SK-N-SH (cell line): ENCODE measurements around the gene CCDC154. TPM values are rescaled to one million over a fixed set of nuclear protein-coding genes. Genes with fewer than 3 reads are reported as not detected.

Experiments used
- CTCF ChIA-PET: fragments of 300-600, 350-600 bp; formaldehyde crosslinking; extraction: SDS; loops from one replicate; lab custom pipeline; 2021; lab: Yijun Ruan, JAX
- POLR2A ChIA-PET: fragments of 350-600 bp; sonication (Branson Sonifier 250); formaldehyde crosslinking; extraction: SDS; loops from one replicate; lab custom pipeline; 2020; ENCODE audit warnings: antibody characterized with exemption, inconsistent platforms; lab: Yijun Ruan, JAX
- DNase-seq: peaks from one replicate; pipeline ENCODE4 v3.0.0; 2012
- H2AFZ ChIP-seq: fragments of 200-600 bp; sonication (generic); 2 replicates; pipeline ENCODE4 v1.8.1; 2016; ENCODE audit warnings: antibody characterized with exemption, mild to moderate bottlenecking, low read depth
- H3F3A ChIP-seq: fragments of 200-600 bp; sonication (generic); replicated peaks from 2 replicates; pipeline ENCODE3; 2016; ENCODE audit warnings: antibody characterized with exemption, mild to moderate bottlenecking; ENCODE audit not compliant: insufficient read depth
- H3K27ac ChIP-seq, 2 experiments: fragments of 200-500 bp in 1 of 2; fragments of 200-600 bp in 1 of 2; sonication (Bioruptor generic) in 1 of 2; sonication (generic), shearing (Covaris generic) in 1 of 2; 2 replicates each; pipeline versions ENCODE4 v1.5.1 to v1.6.1; 2014 to 2016; ENCODE audit warnings: low read depth in 2 of 2, inconsistent platforms in 1 of 2, low read length in 1 of 2, mild to moderate bottlenecking in 1 of 2, mixed read lengths in 1 of 2
- H3K27me3 ChIP-seq: fragments of 200-600 bp; sonication (generic), shearing (Covaris generic); 2 replicates; pipeline ENCODE4 v1.6.1; 2016; ENCODE audit warnings: mixed run types; ENCODE audit not compliant: insufficient read depth
- H3K36me3 ChIP-seq, 2 experiments: fragments of 200-500 bp in 1 of 2; fragments of 200-600 bp in 1 of 2; sonication (Bioruptor generic) in 1 of 2; sonication (generic) in 1 of 2; replicated peaks in 1 of 2; 2 replicates each; pipeline versions ENCODE3 to v1.5.1; 2014 to 2016; ENCODE audit warnings: low read length in 1 of 2, mild to moderate bottlenecking in 1 of 2; ENCODE audit not compliant: insufficient read depth in 2 of 2, control insufficient read depth in 1 of 2
- H3K4me1 ChIP-seq, 2 experiments: fragments of 200-500 bp in 1 of 2; fragments of 200-600 bp in 1 of 2; sonication (Bioruptor generic) in 1 of 2; sonication (generic), shearing (Covaris generic) in 1 of 2; 2 replicates each; pipeline versions ENCODE4 v1.5.1 to v1.6.1; 2014 to 2016; ENCODE audit warnings: low read depth in 1 of 2, low read length in 1 of 2, mixed run types in 1 of 2; ENCODE audit not compliant: insufficient read depth in 2 of 2, control insufficient read depth in 1 of 2
- H3K4me2 ChIP-seq: fragments of 200-600 bp; sonication (generic), shearing (Covaris generic); 2 replicates; pipeline ENCODE4 v1.6.1; 2017; ENCODE audit warnings: mixed run types
- H3K4me3 ChIP-seq, 2 experiments: fragments of 200-500 bp in 1 of 2; fragments of 200-600 bp in 1 of 2; sonication (Bioruptor generic) in 1 of 2; sonication (generic), shearing (Covaris generic) in 1 of 2; 2 replicates each; pipeline versions ENCODE4 v1.5.1 to v1.8.1; 2014 to 2016; ENCODE audit warnings: low read depth in 2 of 2, inconsistent platforms in 1 of 2, low read length in 1 of 2, mild to moderate bottlenecking in 1 of 2, mixed read lengths in 1 of 2, moderate library complexity in 1 of 2
- H3K79me2 ChIP-seq: fragments of 200-600 bp; sonication (generic); 2 replicates; pipeline ENCODE4 v1.8.1; 2017; ENCODE audit warnings: mild to moderate bottlenecking; ENCODE audit not compliant: insufficient read depth
- H3K9ac ChIP-seq: fragments of 200-600 bp; sonication (generic); 2 replicates; pipeline ENCODE4 v1.6.1; 2017; ENCODE audit warnings: mixed run types
- H3K9me2 ChIP-seq: fragments of 200-600 bp; sonication (generic); 2 replicates; pipeline ENCODE4 v1.6.1; 2017; ENCODE audit warnings: mixed run types
- H3K9me3 ChIP-seq: fragments of 200-600 bp; sonication (generic); 2 replicates; pipeline ENCODE4 v1.6.1; 2017; ENCODE audit warnings: mixed run types, mild to moderate bottlenecking, moderate library complexity
- H4K20me1 ChIP-seq: fragments of 200-600 bp; sonication (generic); 2 replicates; pipeline ENCODE4 v1.6.1; 2017; ENCODE audit warnings: mild to moderate bottlenecking, mixed run types; ENCODE audit not compliant: insufficient read depth
- ELF1 ChIP-seq: IDR thresholded peaks from 2 replicates; pipeline ENCODE4 v1.4.0; 2012
- EP300 ChIP-seq, 2 experiments: IDR thresholded peaks; 2 replicates each; pipeline versions ENCODE4 v1.4.0 to v1.6.1; 2012; ENCODE audit warnings: borderline replicate concordance in 1 of 2, low read depth in 1 of 2, low read length in 1 of 2
- FOXM1 ChIP-seq: IDR thresholded peaks from 2 replicates; pipeline ENCODE4 v1.4.0; 2012; ENCODE audit warnings: low read depth, mild to moderate bottlenecking
- GATA2 ChIP-seq: sonication (generic); formaldehyde crosslinking; IDR thresholded peaks from 2 replicates; pipeline ENCODE4 v1.5.0; 2020; ENCODE audit warnings: mild to moderate bottlenecking, missing genetic modification reagents
- MEF2A ChIP-seq: IDR thresholded peaks from 2 replicates; pipeline ENCODE4 v1.4.0; 2012; ENCODE audit warnings: low read depth, borderline replicate concordance
- POLR2AphosphoS5 ChIP-seq: IDR thresholded peaks from 2 replicates; pipeline ENCODE4 v1.6.1; 2012; ENCODE audit warnings: low read depth, low read length
- RAD21 ChIP-seq: IDR thresholded peaks from 2 replicates; pipeline ENCODE4 v1.6.1; 2012; ENCODE audit warnings: mild to moderate bottlenecking, low read length
- REST ChIP-seq: IDR thresholded peaks from 2 replicates; pipeline ENCODE4 v1.6.1; 2012; ENCODE audit warnings: mild to moderate bottlenecking, low read depth, low read length, moderate library complexity
- SMC3 ChIP-seq: IDR thresholded peaks from 2 replicates; pipeline ENCODE4 v1.6.1; 2012; ENCODE audit warnings: low read depth, low read length, improper control_type of control experiment
- TCF12 ChIP-seq: IDR thresholded peaks from 2 replicates; pipeline ENCODE4 v1.4.0; 2012
- TEAD4 ChIP-seq: IDR thresholded peaks from 2 replicates; pipeline ENCODE4 v1.4.0; 2012; ENCODE audit warnings: mild to moderate bottlenecking, borderline replicate concordance; ENCODE audit not compliant: insufficient read depth
- USF1 ChIP-seq: IDR thresholded peaks from 2 replicates; pipeline ENCODE4 v1.4.0; 2012; ENCODE audit warnings: low read depth, borderline replicate concordance
- WGBS: methylation state at CpG from one replicate; pipeline ENCODE4 v1.1.6; 2017; ENCODE audit warnings: low lambda C conversion rate; 5-methylcytosine and 5-hydroxymethylcytosine counted together
- polyA plus RNA-seq, 3 experiments: library from polyadenylated mRNA; depleted of rRNA; stranded (reverse); fragments of >200 nt; gene quantifications; 2 replicates each; pipeline ENCODE4 v1.2.3, GENCODE V29; 2012

CCDC154 gene
- polyA plus RNA-seq, 1 of the 3 experiments (the other 2 are of a cell fraction): 0.35 TPM

- no peak overlapping the region for H2AFZ ChIP-seq
- H4K20me1 ChIP-seq: no peaks in the 10 kb centered on the region
- no peaks in the 10 kb centered on the region for H3K27me3 ChIP-seq
- no peaks in the 10 kb centered on the region for H3K4me1 ChIP-seq
- no peaks in the 10 kb centered on the region for H3F3A ChIP-seq
- 100% methylated on average over 3 of the region's 17 CpGs for WGBS
- no peak overlapping the region for H3K27ac ChIP-seq
- POLR2A ChIA-PET: no interaction called here
- H3K9me3 ChIP-seq: no peaks in the 10 kb centered on the region
- TF ChIP-seq POLR2AphosphoS5: no peak
- no peak for TF ChIP-seq GATA2
- no peak for TF ChIP-seq RAD21
- no peak for TF ChIP-seq EP300 (IDR thresholded peaks at IDR 0.05; ENCODE audit: borderline replicate concordance in 1 of 2, low read depth in 1 of 2, low read length in 1 of 2)
- TF ChIP-seq FOXM1: no peak
- TF ChIP-seq, all 33 proteins: peak for 0
- H3K9me2 ChIP-seq: no peaks in the 10 kb centered on the region
- no peak overlapping the region for H3K4me3 ChIP-seq
- H3K36me3 ChIP-seq: peaks cover 0 to 39% of the 10 kb centered on the region in 2 experiments
- no peak for DNase-seq
- CTCF ChIA-PET: no interaction called here
- H3K79me2 ChIP-seq: no peaks in the 10 kb centered on the region
- H3K4me2 ChIP-seq: no peak overlapping the region
- no peak overlapping the region for H3K9ac ChIP-seq
Measured at GRCh38 chr16:1454561-1454960, 10.2 kb upstream of the CCDC154 start.

GRCh38 chr16:1453316-1453715 lies 9.0 kb upstream of the CCDC154 start:
- Histone ChIP-seq H3K9me3 (no peaks in the 10 kb centered on the region), H3K27ac (no peak overlapping the region), H3F3A (no peaks in the 10 kb centered on the region), H3K4me3 (no peak overlapping the region), H3K27me3 (no peaks in the 10 kb centered on the region), H3K36me3 (peaks cover 0 to 39% of the 10 kb centered on the region in 2 experiments), H3K4me2 (no peak overlapping the region), H3K9me2 (no peaks in the 10 kb centered on the region), H4K20me1 (no peaks in the 10 kb centered on the region), H3K9ac (no peak overlapping the region), H3K79me2 (no peaks in the 10 kb centered on the region), H2AFZ (no peak overlapping the region), H3K4me1 (no peaks in the 10 kb centered on the region)
- WGBS: 97% methylated on average over 13 of the region's 19 CpGs
- TF ChIP-seq ELF1: no peak
- no peak for TF ChIP-seq MEF2A
- TF ChIP-seq TCF12: no peak
- no peak for TF ChIP-seq FOXM1
- no peak for TF ChIP-seq TEAD4
- TF ChIP-seq REST: no peak
- TF ChIP-seq USF1: no peak
- no peak for TF ChIP-seq EP300 (IDR thresholded peaks at IDR 0.05; ENCODE audit: borderline replicate concordance in 1 of 2, low read depth in 1 of 2, low read length in 1 of 2)
- TF ChIP-seq SMC3: no peak
- ChIA-PET POLR2A (no interaction called here), CTCF (no interaction called here)
- DNase-seq: no peak
